ENCODE measurements around the gene TBK1. TPM values are rescaled to one million over a fixed set of nuclear protein-coding genes. Genes with fewer than 3 reads are reported as not detected.

TBK1 gene
- total and polyA plus RNA-seq, 10 of the 15 experiments (the other 5 are each of a cell fraction or from before 2014, with no cell fraction given) = 13.4 to 49.3 (median 37.7) TPM

GRCh38 chr12:64440100-64440499 is 11.8 kb upstream of the TBK1 start (continued):
- no peak for TF ChIP-seq TCF3 (IDR thresholded peaks at IDR 0.05; ENCODE audit: borderline replicate concordance, insufficient read depth, low read depth, low read length)
- TF ChIP-seq RAD51 (IDR thresholded peaks at IDR 0.05) = no peak

- BruUV-seq (replicated peaks) = no TSS peak
- H3K36me3 ChIP-seq (ENCODE audit: control insufficient read depth in 2 of 2, insufficient read depth in 2 of 2, low read length in 1 of 2) = peaks cover 4 to 29% of the 10 kb centered on the region in 2 experiments
- FAIRE-seq (no peak), DNase-seq (ENCODE audit: low read depth, low spot score) (no peak), ATAC-seq (no peak)
- no peaks in the 10 kb centered on the region; the same call in 1 of the 2 replicates for H3K79me2 ChIP-seq (ENCODE audit: control insufficient read depth, insufficient read depth, low read length)
- H4K20me1 ChIP-seq (ENCODE audit: control insufficient read depth, insufficient read depth) = no peaks in the 10 kb centered on the region
- in situ Hi-C loops (cut with MboI) = loop anchor here (5.0 kb wide), 1 partner anchor 38 kb away; no protein-coding TSS in a partner anchor
- no peak overlapping the region for H3K27ac ChIP-seq (ENCODE audit: control insufficient read depth, insufficient read depth)
- intact Hi-C loops (cut with micrococcal nuclease; ENCODE audit: unreplicated experiment) = no loop called here
- CTCF ChIA-PET = interaction anchor here (0.6 to 0.7 kb wide), 3 partner anchors 20 to 514 kb away, joined by 3 to 4 read pairs (median 3); no protein-coding TSS in a partner anchor
- TF ChIP-seq MLLT1 (IDR thresholded peaks at IDR 0.05) (no peak), FOXK2 (IDR thresholded peaks at IDR 0.05) (no peak), PAX8 (IDR thresholded peaks at IDR 0.05) (no peak)
- no peak overlapping the region for H2AFZ ChIP-seq (ENCODE audit: control insufficient read depth, low read depth, low read length)
- H3K4me2 ChIP-seq (ENCODE audit: control insufficient read depth, insufficient read depth) = no peak overlapping the region
- RAD21 ChIA-PET (ENCODE audit: unreplicated experiment) = interaction anchor here (0.7 kb wide), 1 partner anchor 169 kb away, joined by 3 read pairs; no protein-coding TSS in a partner anchor
- H3K9ac ChIP-seq (ENCODE audit: control insufficient read depth, insufficient read depth, low read length) = no peak overlapping the region
- H3K4me1 ChIP-seq (ENCODE audit: control insufficient read depth, insufficient read depth, low read length) = no peaks in the 10 kb centered on the region
- H3K4me3 ChIP-seq = no peak overlapping the region
- POLR2A ChIA-PET = interaction anchor here (1.3 kb wide), 1 partner anchor 10 kb away, joined by 3 read pairs; no protein-coding TSS in a partner anchor
- no peaks in the 10 kb centered on the region for H3K9me3 ChIP-seq (replicated peaks; ENCODE audit: control insufficient read depth, insufficient read depth, low read length)
- WGBS (ENCODE audit: insufficient coverage, insufficient replicate concordance, low lambda C conversion rate, missing lambda C conversion rate) = 98% methylated on average over 2 of the region's 2 CpGs
- SMC1A ChIA-PET (ENCODE audit: uncharacterized antibody, unreplicated experiment) = interaction anchor here (1.1 to 1.4 kb wide), 2 partner anchors 8 to 15 kb away, joined by 3 to 5 read pairs; no protein-coding TSS in a partner anchor
- H3K27me3 ChIP-seq (replicated peaks in 1 of 2; ENCODE audit: control insufficient read depth in 2 of 2, insufficient read depth in 2 of 2, low read length in 1 of 2) = no peaks in the 10 kb centered on the region
Measured at GRCh38 chr12:64445490-64445889, 6.4 kb upstream of the TBK1 start.

All from GM12878 (cell line).